Raji (cell line): Measurements from ENCODE around the gene SLMAP.

Experiments
- POLR2A ChIP-seq: IDR thresholded peaks from 2 replicates; pipeline ENCODE4 v1.6.1; 2011; ENCODE audit warnings: low read depth, low read length, control low read depth; ENCODE audit not compliant: insufficient read depth

Gene SLMAP

GRCh38 chr3:57777774-57778173, 21.7 kb downstream of the SLMAP start:
- no peak for TF ChIP-seq POLR2A

GRCh38 chr3:57778494-57778893, 22.4 kb downstream of the SLMAP start:
- no peak for TF ChIP-seq POLR2A

GRCh38 chr3:57779666-57780065, 23.6 kb downstream of the SLMAP start:
- TF ChIP-seq POLR2A = no peak

GRCh38 chr3:57783186-57784088, 27.3 kb downstream of the SLMAP start:
- TF ChIP-seq POLR2A = no peak

- TF ChIP-seq POLR2A = no peak
These were observed 28.1 kb downstream of the SLMAP start for GRCh38 chr3:57784089-57784735.

- no peak for TF ChIP-seq POLR2A
These were observed 29.3 kb downstream of the SLMAP start for GRCh38 chr3:57785446-57785845.

GRCh38 chr3:57787867-57788623, 31.9 kb downstream of the SLMAP start:
- no peak for TF ChIP-seq POLR2A

GRCh38 chr3:57788624-57789018, 32.5 kb downstream of the SLMAP start:
- no peak for TF ChIP-seq POLR2A

- no peak for TF ChIP-seq POLR2A
These were observed 35.1 kb downstream of the SLMAP start for GRCh38 chr3:57791245-57791644.

- TF ChIP-seq POLR2A = no peak
These were observed 36.1 kb downstream of the SLMAP start for GRCh38 chr3:57792198-57792597.

- no peak for TF ChIP-seq POLR2A
These were observed 37.7 kb downstream of the SLMAP start for GRCh38 chr3:57793737-57794187.

GRCh38 chr3:57794501-57794900, 38.4 kb downstream of the SLMAP start:
- no peak for TF ChIP-seq POLR2A

- TF ChIP-seq POLR2A = no peak
These were observed 38.8 kb downstream of the SLMAP start for GRCh38 chr3:57794951-57795350.

GRCh38 chr3:57796261-57796660, 40.2 kb downstream of the SLMAP start:
- no peak for TF ChIP-seq POLR2A

GRCh38 chr3:57797701-57798487, 41.8 kb downstream of the SLMAP start:
- TF ChIP-seq POLR2A = no peak

GRCh38 chr3:57803647-57804081, 47.6 kb downstream of the SLMAP start:
- TF ChIP-seq POLR2A = no peak
